Activated CD8-positive, alpha-beta T cell treated with anti-CD3 and anti-CD28 coated beads, Interleukin-2, amount 10 ng/mL, durations not matched to agents 7 days and 5 days (primary cell): Measurements from ENCODE around the gene FTO. TPM values are rescaled to one million over a fixed set of nuclear protein-coding genes. Genes with fewer than 3 reads are reported as not detected.

ENCODE experiments used
- ATAC-seq: fragments of 150-1000 bp; cut with Tn5 transposase; one replicate; pipeline ENCODE4 v1.10.0; 2021; ENCODE audit warnings: moderate library complexity
- CTCF ChIA-PET: fragments of 350-600 bp; sonication (Branson Sonifier 250); formaldehyde crosslinking; loops from one replicate; lab custom pipeline; 2021; ENCODE audit warnings: antibody characterized with exemption; lab: Charles Lee
- POLR2A ChIA-PET: fragments of 350-600 bp; sonication (Branson Sonifier 250); formaldehyde crosslinking; loops from one replicate; lab custom pipeline; 2021; ENCODE audit warnings: antibody characterized with exemption; lab: Charles Lee
- DNase-seq: peaks from one replicate; pipeline ENCODE4 v3.0.0-alpha.2; 2020
- H3K27ac Mint-ChIP-seq: one replicate; pipeline ENCODE4 v1.8.0; 2021; ENCODE audit warnings: mild to moderate bottlenecking, mixed read lengths
- H3K27me3 Mint-ChIP-seq: one replicate; pipeline ENCODE4 v1.8.0; 2021; ENCODE audit warnings: low read depth, mixed read lengths
- H3K36me3 Mint-ChIP-seq: one replicate; pipeline ENCODE4 v1.8.0; 2021; ENCODE audit warnings: low read depth, mixed read lengths
- H3K4me1 Mint-ChIP-seq: one replicate; pipeline ENCODE4 v1.8.0; 2021; ENCODE audit warnings: low read depth, mixed read lengths
- H3K4me3 Mint-ChIP-seq: one replicate; pipeline ENCODE4 v1.8.0; 2021; ENCODE audit warnings: mild to moderate bottlenecking, mixed read lengths
- H3K9me3 Mint-ChIP-seq: one replicate; pipeline ENCODE4 v1.8.0; 2022; ENCODE audit warnings: mixed read lengths; ENCODE audit not compliant: insufficient read depth
- total RNA-seq, 2 experiments: library from RNA; stranded (reverse); gene quantifications; one replicate each; pipeline ENCODE4 v1.2.3, GENCODE V29; 2021

FTO gene
- total RNA-seq, 2 experiments from 2014 or later = 40.2 to 44.5 TPM

GRCh38 chr16:54145881-54146280 lies 441.9 kb downstream of the FTO start:
- Mint-ChIP-seq H3K9me3 (no peaks in the 10 kb centered on the region), H3K27ac (no peak overlapping the region), H3K27me3 (peaks cover 9% of the 10 kb centered on the region), H3K36me3 (no peaks in the 10 kb centered on the region), H3K4me1 (no peaks in the 10 kb centered on the region), H3K4me3 (no peak overlapping the region)
- POLR2A ChIA-PET = interaction anchor here (0.5 kb wide), 1 partner anchor 17 kb away, joined by 3 read pairs; no protein-coding TSS in a partner anchor
- no peak for DNase-seq
- CTCF ChIA-PET = no interaction called here
- no peak for ATAC-seq

GRCh38 chr16:54148974-54149373 lies 445.0 kb downstream of the FTO start:
- ChIA-PET CTCF (no interaction called here), POLR2A (no interaction called here)
- H3K27me3 Mint-ChIP-seq = peaks cover 4% of the 10 kb centered on the region
- H3K9me3 Mint-ChIP-seq = no peaks in the 10 kb centered on the region
- ATAC-seq (no peak), DNase-seq (no peak)
- H3K36me3 Mint-ChIP-seq = no peaks in the 10 kb centered on the region
- no peak overlapping the region for H3K27ac Mint-ChIP-seq
- H3K4me1 Mint-ChIP-seq = no peaks in the 10 kb centered on the region
- no peak overlapping the region for H3K4me3 Mint-ChIP-seq

GRCh38 chr16:54150861-54151260 lies 446.9 kb downstream of the FTO start:
- POLR2A ChIA-PET = no interaction called here
- Mint-ChIP-seq H3K4me1 (no peaks in the 10 kb centered on the region), H3K36me3 (no peaks in the 10 kb centered on the region), H3K27ac (no peak overlapping the region), H3K4me3 (no peak overlapping the region), H3K27me3 (no peaks in the 10 kb centered on the region), H3K9me3 (no peaks in the 10 kb centered on the region)
- DNase-seq (no peak), ATAC-seq (no peak)
- CTCF ChIA-PET = no interaction called here

- H3K4me3 Mint-ChIP-seq = no peak overlapping the region
- CTCF ChIA-PET = no interaction called here
- ATAC-seq = no peak
Observed at GRCh38 chr16:54152362-54153239, 448.6 kb downstream of the FTO start.

GRCh38 chr16:54153240-54153934 lies 449.4 kb downstream of the FTO start:
- CTCF ChIA-PET = no interaction called here
- H3K36me3 Mint-ChIP-seq = no peaks in the 10 kb centered on the region
- ATAC-seq = no peak
- H3K9me3 Mint-ChIP-seq = no peaks in the 10 kb centered on the region
- H3K4me3 Mint-ChIP-seq = no peak overlapping the region
- H3K4me1 Mint-ChIP-seq = no peaks in the 10 kb centered on the region
- H3K27ac Mint-ChIP-seq = no peak overlapping the region
- POLR2A ChIA-PET = no interaction called here
- no peaks in the 10 kb centered on the region for H3K27me3 Mint-ChIP-seq
- no peak for DNase-seq

More at GRCh38 chr16:54152362-54153239, 448.6 kb downstream of the FTO start:
- Mint-ChIP-seq H3K27me3 (no peaks in the 10 kb centered on the region), H3K36me3 (no peaks in the 10 kb centered on the region), H3K27ac (no peak overlapping the region), H3K4me1 (no peaks in the 10 kb centered on the region), H3K9me3 (no peaks in the 10 kb centered on the region)
- DNase-seq = no peak
- POLR2A ChIA-PET = no interaction called here

GRCh38 chr16:54156349-54156748 lies 452.4 kb downstream of the FTO start:
- no peak overlapping the region for H3K27ac Mint-ChIP-seq
- H3K36me3 Mint-ChIP-seq = no peaks in the 10 kb centered on the region
- ChIA-PET CTCF (no interaction called here), POLR2A (no interaction called here)
- H3K9me3 Mint-ChIP-seq = no peaks in the 10 kb centered on the region
- ATAC-seq (no peak), DNase-seq (no peak)
- no peak overlapping the region for H3K4me3 Mint-ChIP-seq
- no peaks in the 10 kb centered on the region for H3K4me1 Mint-ChIP-seq
- no peaks in the 10 kb centered on the region for H3K27me3 Mint-ChIP-seq

GRCh38 chr16:54158986-54159385 lies 455.0 kb downstream of the FTO start:
- Mint-ChIP-seq H3K36me3 (no peaks in the 10 kb centered on the region), H3K4me3 (no peak overlapping the region), H3K27me3 (no peaks in the 10 kb centered on the region), H3K9me3 (no peaks in the 10 kb centered on the region), H3K27ac (no peak overlapping the region), H3K4me1 (no peaks in the 10 kb centered on the region)
- ChIA-PET CTCF (no interaction called here), POLR2A (no interaction called here)
- ATAC-seq = no peak
- DNase-seq = no peak

GRCh38 chr16:54159490-54160080 lies 455.6 kb downstream of the FTO start:
- no peak overlapping the region for H3K27ac Mint-ChIP-seq
- no peak overlapping the region for H3K4me3 Mint-ChIP-seq
- no peaks in the 10 kb centered on the region for H3K27me3 Mint-ChIP-seq
- ChIA-PET POLR2A (no interaction called here), CTCF (no interaction called here)
- no peaks in the 10 kb centered on the region for H3K4me1 Mint-ChIP-seq
- no peaks in the 10 kb centered on the region for H3K36me3 Mint-ChIP-seq
- ATAC-seq = no peak
- DNase-seq = no peak
- no peaks in the 10 kb centered on the region for H3K9me3 Mint-ChIP-seq

GRCh38 chr16:54160252-54160860 lies 456.4 kb downstream of the FTO start:
- no peak overlapping the region for H3K4me3 Mint-ChIP-seq
- ChIA-PET POLR2A (no interaction called here), CTCF (no interaction called here)
- no peak overlapping the region for H3K27ac Mint-ChIP-seq
- no peaks in the 10 kb centered on the region for H3K36me3 Mint-ChIP-seq
- DNase-seq (no peak), ATAC-seq (no peak)
- H3K27me3 Mint-ChIP-seq = no peaks in the 10 kb centered on the region
- no peaks in the 10 kb centered on the region for H3K4me1 Mint-ChIP-seq
- no peaks in the 10 kb centered on the region for H3K9me3 Mint-ChIP-seq

GRCh38 chr16:54160939-54161897 lies 457.3 kb downstream of the FTO start:
- no peak for DNase-seq
- Mint-ChIP-seq H3K27ac (no peak overlapping the region), H3K27me3 (no peaks in the 10 kb centered on the region), H3K9me3 (no peaks in the 10 kb centered on the region), H3K4me3 (no peak overlapping the region), H3K36me3 (no peaks in the 10 kb centered on the region), H3K4me1 (no peaks in the 10 kb centered on the region)
- no peak for ATAC-seq
- ChIA-PET POLR2A (no interaction called here), CTCF (no interaction called here)

GRCh38 chr16:54163197-54163843 lies 459.4 kb downstream of the FTO start:
- Mint-ChIP-seq H3K9me3 (no peaks in the 10 kb centered on the region), H3K36me3 (no peaks in the 10 kb centered on the region), H3K27ac (no peak overlapping the region), H3K27me3 (no peaks in the 10 kb centered on the region), H3K4me1 (no peaks in the 10 kb centered on the region), H3K4me3 (no peak overlapping the region)
- POLR2A ChIA-PET = no interaction called here
- DNase-seq (no peak), ATAC-seq (no peak)
- CTCF ChIA-PET = no interaction called here
